Spleen (tissue), 11 donors: ENCODE data around the gene MEF2C. TPM values are rescaled to one million over a fixed set of nuclear protein-coding genes. Genes with fewer than 3 reads are reported as not detected.

Experiments used
- DNase-seq: peaks from one replicate; pipeline ENCODE4 v3.0.0-alpha.2; 2020
- H3K27ac ChIP-seq, 8 donors: fragments of 200-600 bp; sonication (generic) in 7 of 8; 1 replicate in 4 of 8; 2 replicates in 4 of 8; pipeline versions ENCODE4 v1.5.0 to v1.8.0; 2016 to 2021; ENCODE audit warnings: inconsistent platforms in 4 of 8, mild to moderate bottlenecking in 4 of 8, moderate library complexity in 1 of 8
- H3K27me3 ChIP-seq, 7 donors: fragments of 200-600 bp; sonication (generic) in 6 of 7; replicated peaks in 1 of 7; 1 replicate in 4 of 7; 2 replicates in 3 of 7; pipeline versions ENCODE4 v1.5.0 to v1.8.0; 2016 to 2021; ENCODE audit warnings: inconsistent platforms in 3 of 7, mild to moderate bottlenecking in 1 of 7
- H3K36me3 ChIP-seq, 6 donors: fragments of 200-600 bp; sonication (generic) in 5 of 6; 1 replicate in 4 of 6; 2 replicates in 2 of 6; pipeline versions ENCODE4 v1.5.0 to v1.8.0; 2016 to 2021; ENCODE audit warnings: inconsistent platforms in 2 of 6
- H3K4me1 ChIP-seq, 6 donors: fragments of 200-600 bp; sonication (generic) in 5 of 6; 1 replicate in 3 of 6; 2 replicates in 3 of 6; pipeline versions ENCODE4 v1.5.0 to v1.8.0; 2016 to 2021; ENCODE audit warnings: inconsistent platforms in 3 of 6
- H3K4me3 ChIP-seq, 8 donors: fragments of 200-600 bp; sonication (generic) in 7 of 8; 1 replicate in 4 of 8; 2 replicates in 4 of 8; pipeline versions ENCODE4 v1.5.0 to v1.8.0; 2016 to 2021; ENCODE audit warnings: inconsistent platforms in 4 of 8, mild to moderate bottlenecking in 4 of 8, moderate library complexity in 2 of 8
- H3K9me3 ChIP-seq, 8 donors: fragments of 200-600 bp; sonication (generic) in 7 of 8; 1 replicate in 4 of 8; 2 replicates in 4 of 8; pipeline versions ENCODE4 v1.5.0 to v1.8.0; 2016 to 2021; ENCODE audit warnings: inconsistent platforms in 4 of 8
- POLR2A ChIP-seq, 3 donors: fragments of 450-650 bp; IDR thresholded peaks; one replicate each; pipeline ENCODE4 v1.5.1; 2017; ENCODE audit warnings: antibody characterized with exemption in 3 of 3, mild to moderate bottlenecking in 1 of 3
- POLR2AphosphoS5 ChIP-seq, 3 donors: sonication (generic); formaldehyde crosslinking; IDR thresholded peaks; one replicate each; pipeline ENCODE4 v1.5.1; 2017; ENCODE audit warnings: antibody characterized with exemption in 3 of 3
- WGBS, 5 donors: extraction: QIAGEN DNeasy Blood & Tissue Kit in 3 of 5; methylation state at CpG; one replicate each; pipeline versions ENCODE4 v1.1.5 to v1.1.7; 2013 to 2018; 5-methylcytosine and 5-hydroxymethylcytosine counted together
- intact Hi-C: fragments of 100-400 bp; cut with DNase I; formaldehyde crosslinking; loops from one replicate; pipeline ENCODE4 v1.15.0; 2023; ENCODE audit warnings: low total_unique reads
- polyA plus RNA-seq, 3 donors: library from polyadenylated mRNA; stranded (reverse); fragments of 200-250 nt; gene quantifications; one replicate each; pipeline ENCODE4 v1.2.1, GENCODE V29; 2013
- total RNA-seq, 7 donors: library from RNA; depleted of rRNA in 3 of 7; stranded (reverse); fragments of >200 nt in 3 of 7; fragmentation: NEBNext Ultra II Directional in 4 of 7; extraction: Animal tissue kit (Norgen Biotek cat#: 25700) in 4 of 7; gene quantifications; one replicate each; pipeline versions ENCODE4 v1.1.0 to v1.2.1, GENCODE V29; 2016 to 2021
- TF ChIP-seq, protein P1 (sequence below), 11 experiments: fragments of 200-600 bp in 7 of 11; fragments of 450-650 bp in 4 of 11; sonication (generic) in 4 of 11; IDR thresholded peaks in 8 of 11; conservative IDR thresholded peaks in 3 of 11; 1 replicate in 7 of 11; 2 replicates in 4 of 11; pipeline versions ENCODE4 v1.4.0 to v1.8.0; 2016 to 2021; ENCODE audit warnings: antibody characterized with exemption in 11 of 11, inconsistent platforms in 4 of 11, mild to moderate bottlenecking in 1 of 11
- donor health status: healthy with polysubstance abuse.
- donor health status: DM: no; HTN: no; CAD: no; lungs with moderate emphysema.
- donor health status: DM: no; HTN: no; CAD: no.
- donor health status: Bipolar disorder and iron deficiency.
- donor health status: healthy.
- donor health status: DM: no; HTN: no; CAD: no.
- donor health status: DM: yes; HTN: yes; CAD: no.

MEF2C gene
- total and polyA plus RNA-seq, 10 donors, result 19.3 to 153 (median 120) TPM

DNA sequence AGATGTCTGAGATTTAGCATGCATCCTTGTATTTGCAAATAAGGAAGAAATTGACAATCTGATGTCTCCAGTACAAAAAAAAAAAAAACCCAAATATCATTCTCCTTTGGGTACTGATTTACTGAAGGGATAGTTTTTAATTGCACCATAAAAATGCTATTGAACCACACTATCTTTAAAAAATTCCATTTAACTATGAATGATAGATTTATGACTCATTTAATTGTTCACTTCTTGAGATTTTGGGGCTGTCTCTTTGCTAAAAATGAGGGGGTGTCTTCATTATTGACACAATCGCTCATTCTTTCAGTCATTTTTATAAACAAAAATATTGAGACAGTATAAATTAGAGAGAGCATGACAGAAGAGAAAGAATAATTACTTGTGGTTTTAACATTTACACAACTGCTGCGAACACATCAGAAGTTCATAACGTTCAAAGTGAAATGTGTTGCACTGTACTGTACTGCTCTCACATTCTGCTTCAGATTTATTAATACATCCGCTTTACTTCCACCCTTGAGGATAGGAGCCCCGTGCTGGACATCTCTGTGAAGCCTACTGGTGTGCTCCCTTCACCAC is 142.3 kb downstream of the MEF2C start:
- Histone ChIP-seq H3K27ac (peak overlapping the region in 1 of 8 donors; percentile 14), H3K4me3 (no peak overlapping the region), H3K27me3 (no peaks in the 10 kb centered on the region), H3K36me3 (peaks cover 0 to 17% (median 4%) of the 10 kb centered on the region in 6 donors), H3K9me3 (no peaks in the 10 kb centered on the region), H3K4me1 (peaks cover 0 to 42% (median 3%) of the 10 kb centered on the region in 6 donors)
- DNase-seq, result no peak
- intact Hi-C loops, result no loop called here
- 47 to 68% (median 54%) methylated on average over 5 of the region's 5 CpGs for WGBS, 5 donors
- TF ChIP-seq POLR2AphosphoS5 (IDR thresholded peaks at IDR 0.05) (no peak), POLR2A (IDR thresholded peaks at IDR 0.05) (no peak)
- TF ChIP-seq, protein P1, sequence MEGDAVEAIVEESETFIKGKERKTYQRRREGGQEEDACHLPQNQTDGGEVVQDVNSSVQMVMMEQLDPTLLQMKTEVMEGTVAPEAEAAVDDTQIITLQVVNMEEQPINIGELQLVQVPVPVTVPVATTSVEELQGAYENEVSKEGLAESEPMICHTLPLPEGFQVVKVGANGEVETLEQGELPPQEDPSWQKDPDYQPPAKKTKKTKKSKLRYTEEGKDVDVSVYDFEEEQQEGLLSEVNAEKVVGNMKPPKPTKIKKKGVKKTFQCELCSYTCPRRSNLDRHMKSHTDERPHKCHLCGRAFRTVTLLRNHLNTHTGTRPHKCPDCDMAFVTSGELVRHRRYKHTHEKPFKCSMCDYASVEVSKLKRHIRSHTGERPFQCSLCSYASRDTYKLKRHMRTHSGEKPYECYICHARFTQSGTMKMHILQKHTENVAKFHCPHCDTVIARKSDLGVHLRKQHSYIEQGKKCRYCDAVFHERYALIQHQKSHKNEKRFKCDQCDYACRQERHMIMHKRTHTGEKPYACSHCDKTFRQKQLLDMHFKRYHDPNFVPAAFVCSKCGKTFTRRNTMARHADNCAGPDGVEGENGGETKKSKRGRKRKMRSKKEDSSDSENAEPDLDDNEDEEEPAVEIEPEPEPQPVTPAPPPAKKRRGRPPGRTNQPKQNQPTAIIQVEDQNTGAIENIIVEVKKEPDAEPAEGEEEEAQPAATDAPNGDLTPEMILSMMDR (IDR thresholded peaks at IDR 0.05 in 8 of 11, conservative IDR thresholded peaks at IDR 0.05 in 3 of 11), result no peak

DNA sequence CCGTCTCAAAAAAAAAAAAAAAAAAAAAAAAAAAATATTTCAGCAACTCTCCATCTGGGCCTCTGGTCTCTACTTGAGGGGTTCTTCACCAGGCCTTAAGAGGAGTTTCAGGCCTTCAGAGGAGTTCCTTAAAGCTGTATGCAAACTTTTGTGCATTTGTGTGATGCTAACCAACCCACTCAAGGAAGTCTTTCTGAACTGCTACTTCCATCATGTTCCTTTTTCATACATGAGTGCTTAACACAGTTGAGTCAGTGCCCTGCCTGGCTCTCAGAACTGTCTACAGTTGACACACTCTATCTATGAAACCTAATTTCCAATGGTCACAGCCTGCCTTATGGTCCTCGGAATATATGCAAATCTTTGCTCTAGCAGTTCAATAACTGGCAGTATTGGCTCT is 146.5 kb downstream of the MEF2C start:
- Histone ChIP-seq H3K27me3 (no peaks in the 10 kb centered on the region), H3K4me3 (no peak overlapping the region), H3K4me1 (peaks cover 12 to 74% (median 40%) of the 10 kb centered on the region in 6 donors), H3K36me3 (peaks cover 0 to 3% (median 0%) of the 10 kb centered on the region in 6 donors), H3K27ac (peak overlapping the region in 4 of 8 donors; percentile 24 to 58 (median 56)), H3K9me3 (no peaks in the 10 kb centered on the region)
- WGBS, 5 donors, result 73 to 90% (median 83%) methylated on average over 1 of the region's 2 CpGs
- intact Hi-C loops, result loop anchor here (10.0 kb wide), 2 partner anchors 98 to 148 kb away; partner anchors contain the start of gene MEF2C
- TF ChIP-seq POLR2A (IDR thresholded peaks at IDR 0.05) (no peak), POLR2AphosphoS5 (IDR thresholded peaks at IDR 0.05) (no peak)
- TF ChIP-seq, protein P1 (IDR thresholded peaks at IDR 0.05 in 8 of 11, conservative IDR thresholded peaks at IDR 0.05 in 3 of 11), result no peak
- DNase-seq, result no peak

- TF ChIP-seq, protein P1 (IDR thresholded peaks at IDR 0.05 in 8 of 11, conservative IDR thresholded peaks at IDR 0.05 in 3 of 11), result no peak
- TF ChIP-seq POLR2A (IDR thresholded peaks at IDR 0.05), result no peak
- TF ChIP-seq POLR2AphosphoS5 (IDR thresholded peaks at IDR 0.05), result no peak
- Histone ChIP-seq H3K4me3 (peak overlapping the region in 1 of 8 donors; percentile 10), H3K27ac (peak overlapping the region; percentile 68 to 85 (median 78)), H3K36me3 (peaks cover 0 to 18% (median 5%) of the 10 kb centered on the region in 6 donors), H3K4me1 (peaks cover 12 to 81% (median 48%) of the 10 kb centered on the region in 6 donors), H3K9me3 (no peaks in the 10 kb centered on the region), H3K27me3 (no peaks in the 10 kb centered on the region)
- intact Hi-C loops, result loop anchor here (10.0 kb wide), 2 partner anchors 100 to 150 kb away; partner anchors contain the start of gene MEF2C
- DNase-seq, result no peak
- 49 to 65% (median 61%) methylated on average over 7 of the region's 7 CpGs for WGBS, 5 donors
Measured at GRCh38 chr5:88734983-88735382, 148.0 kb downstream of the MEF2C start.

- intact Hi-C loops, result loop anchor here (10.0 kb wide), 2 partner anchors 101 to 151 kb away; partner anchors contain the start of gene MEF2C
- Histone ChIP-seq H3K9me3 (no peaks in the 10 kb centered on the region), H3K4me3 (peak overlapping the region in 2 of 8 donors; percentile 13 to 35), H3K27ac (peak overlapping the region; percentile 68 to 85 (median 78)), H3K4me1 (peaks cover 12 to 86% (median 54%) of the 10 kb centered on the region in 6 donors), H3K27me3 (no peaks in the 10 kb centered on the region), H3K36me3 (peaks cover 0 to 23% (median 5%) of the 10 kb centered on the region in 6 donors)
- TF ChIP-seq POLR2A (IDR thresholded peaks at IDR 0.05), result no peak
- TF ChIP-seq POLR2AphosphoS5 (IDR thresholded peaks at IDR 0.05), result peak in 1 of 3 donors; percentile 55
- TF ChIP-seq, protein P1 (IDR thresholded peaks at IDR 0.05 in 8 of 11, conservative IDR thresholded peaks at IDR 0.05 in 3 of 11), result no peak
- 6 to 23% (median 11%) methylated on average over 6 of the region's 6 CpGs for WGBS, 5 donors
- no peak for DNase-seq
Measured at GRCh38 chr5:88734191-88734640, 148.8 kb downstream of the MEF2C start.
